SU-DHL-6 (cell line): ENCODE measurements around the gene IFT25.

ENCODE experiments used
- CTCF ChIP-seq: fragments of 200-600 bp; sonication (generic); IDR thresholded peaks from one replicate; pipeline ENCODE4 v1.5.1; 2017; ENCODE audit warnings: antibody characterized with exemption, mild to moderate bottlenecking, low read length, moderate library complexity; ENCODE audit not compliant: insufficient read depth, poor library complexity, severe bottlenecking
- EZH2phosphoT487 ChIP-seq: fragments of 200-600 bp; sonication (generic), shearing (Covaris generic); conservative IDR thresholded peaks from 2 replicates; pipeline ENCODE4 v1.6.1; 2018; ENCODE audit warnings: mild to moderate bottlenecking, antibody characterized with exemption, low read length, moderate library complexity, mixed read lengths

GRCh38 chr1:53948291-53948690, 2.8 kb upstream of the IFT25 start:
- TF ChIP-seq EZH2phosphoT487 (no peak), CTCF (no peak)
